AG04450 (cell line): ENCODE data around the gene ALDH1L2. TPM values are rescaled to one million over a fixed set of nuclear protein-coding genes. Genes with fewer than 3 reads are reported as not detected.

Experiments used
- CTCF ChIA-PET: fragments of 300-600, 350-600 bp; formaldehyde crosslinking; extraction: SDS; loops from one replicate; lab custom pipeline; 2022; ENCODE audit warnings: antibody characterized with exemption, inconsistent platforms; lab: Charles Lee
- POLR2A ChIA-PET: fragments of 350-600 bp; formaldehyde crosslinking; extraction: SDS; loops from one replicate; lab custom pipeline; 2021; ENCODE audit warnings: antibody characterized with exemption, inconsistent platforms; lab: Yijun Ruan, JAX
- DNase-seq: peaks from one replicate; pipeline ENCODE4 v3.0.0-alpha.2; 2011; ENCODE audit warnings: low read depth, low spot score
- H3K27ac ChIP-seq: one replicate; pipeline ENCODE4 v1.5.1; 2012; ENCODE audit warnings: low read depth, low read length, control low read depth
- H3K27me3 ChIP-seq: one replicate; pipeline ENCODE4 v1.6.0; 2012; ENCODE audit warnings: low read length; ENCODE audit not compliant: control insufficient read depth, insufficient read depth
- H3K4me3 ChIP-seq: 2 replicates; pipeline ENCODE4 v1.5.1; 2011; ENCODE audit warnings: mild to moderate bottlenecking, low read depth, low read length, control low read depth
- H3K9me3 ChIP-seq: 2 replicates; pipeline ENCODE4 v1.5.1; 2012; ENCODE audit warnings: low read length; ENCODE audit not compliant: control insufficient read depth, insufficient read depth
- CTCF ChIP-seq: IDR thresholded peaks from 2 replicates; pipeline ENCODE4 v1.5.1; 2011; ENCODE audit warnings: low read depth, low read length, control low read depth, inconsistent platforms
- polyA plus RNA-seq: library from polyadenylated mRNA; depleted of rRNA; stranded (reverse); fragments of >200 nt; gene quantifications from 2 replicates; pipeline ENCODE4 v1.2.3, GENCODE V29; 2011

Gene ALDH1L2
- polyA plus RNA-seq, 1 experiment = 116 TPM

GRCh38 chr12:105083551-105084105 is 630 bp downstream of the ALDH1L2 start:
- Histone ChIP-seq H3K4me3 (peak overlapping the region; percentile 97), H3K27me3 (no peaks in the 10 kb centered on the region), H3K27ac (peak overlapping the region; percentile 82), H3K9me3 (peaks cover 10% of the 10 kb centered on the region; the same call in 1 of the 2 replicates)
- TF ChIP-seq CTCF = peak; percentile 38; the same call in 1 of the 2 replicates
- POLR2A ChIA-PET = interaction anchor here (1.2 to 2.9 kb wide), 3 partner anchors 11 to 24 kb away, joined by 5 to 28 read pairs (median 9); partner anchors contain the start of gene WASHC4
- DNase-seq = peak; percentile 45
- CTCF ChIA-PET = interaction anchor here (0.9 to 1.2 kb wide), 3 partner anchors 13 to 702 kb away, joined by 3 to 4 read pairs (median 3); no protein-coding TSS in a partner anchor

- H3K9me3 ChIP-seq = peaks cover 10% of the 10 kb centered on the region; the same call in 1 of the 2 replicates
- peak overlapping the region; percentile 97 for H3K4me3 ChIP-seq
- POLR2A ChIA-PET = interaction anchor here (0.6 to 2.9 kb wide), 4 partner anchors 10 to 982 kb away, joined by 4 to 28 read pairs (median 7); partner anchors contain the start of gene WASHC4
- peak overlapping the region; percentile 82 for H3K27ac ChIP-seq
- no peaks in the 10 kb centered on the region for H3K27me3 ChIP-seq
- CTCF ChIA-PET = interaction anchor here (0.9 to 1.2 kb wide), 3 partner anchors 12 to 701 kb away, joined by 3 to 4 read pairs (median 3); no protein-coding TSS in a partner anchor
- DNase-seq = no peak
- TF ChIP-seq CTCF = no peak
These were observed 1.2 kb downstream of the ALDH1L2 start for GRCh38 chr12:105083031-105083430.

- no peak overlapping the region for H3K27ac ChIP-seq
- H3K4me3 ChIP-seq = no peak overlapping the region
- no peak for TF ChIP-seq CTCF
- CTCF ChIA-PET = interaction anchor here (0.8 to 1.5 kb wide), 2 partner anchors 34 to 697 kb away, joined by 3 to 4 read pairs; no protein-coding TSS in a partner anchor
- no peaks in the 10 kb centered on the region for H3K9me3 ChIP-seq
- no peaks in the 10 kb centered on the region for H3K27me3 ChIP-seq
- no peak for DNase-seq
- POLR2A ChIA-PET = no interaction called here
These were observed 5.3 kb downstream of the ALDH1L2 start for GRCh38 chr12:105078712-105079570.

GRCh38 chr12:105077435-105077834 is 6.8 kb downstream of the ALDH1L2 start:
- ChIA-PET POLR2A (no interaction called here), CTCF (interaction anchor here (0.7 to 0.9 kb wide), 2 partner anchors 25 to 852 kb away, joined by 3 to 4 read pairs; no protein-coding TSS in a partner anchor)
- Histone ChIP-seq H3K27me3 (no peaks in the 10 kb centered on the region), H3K4me3 (no peak overlapping the region), H3K9me3 (no peaks in the 10 kb centered on the region), H3K27ac (no peak overlapping the region)
- DNase-seq = no peak
- no peak for TF ChIP-seq CTCF
